Measurements from ENCODE around the gene CAMP. TPM values are rescaled to one million over a fixed set of nuclear protein-coding genes. Genes with fewer than 3 reads are reported as not detected.
A peak's percentile ranks its signal among the peaks of the same experiment; 100 is the strongest.

CAMP gene
- total and polyA plus RNA-seq, 2 donors (not counting 1 experiment from before 2014, with no cell fraction given), result not detected

DNA sequence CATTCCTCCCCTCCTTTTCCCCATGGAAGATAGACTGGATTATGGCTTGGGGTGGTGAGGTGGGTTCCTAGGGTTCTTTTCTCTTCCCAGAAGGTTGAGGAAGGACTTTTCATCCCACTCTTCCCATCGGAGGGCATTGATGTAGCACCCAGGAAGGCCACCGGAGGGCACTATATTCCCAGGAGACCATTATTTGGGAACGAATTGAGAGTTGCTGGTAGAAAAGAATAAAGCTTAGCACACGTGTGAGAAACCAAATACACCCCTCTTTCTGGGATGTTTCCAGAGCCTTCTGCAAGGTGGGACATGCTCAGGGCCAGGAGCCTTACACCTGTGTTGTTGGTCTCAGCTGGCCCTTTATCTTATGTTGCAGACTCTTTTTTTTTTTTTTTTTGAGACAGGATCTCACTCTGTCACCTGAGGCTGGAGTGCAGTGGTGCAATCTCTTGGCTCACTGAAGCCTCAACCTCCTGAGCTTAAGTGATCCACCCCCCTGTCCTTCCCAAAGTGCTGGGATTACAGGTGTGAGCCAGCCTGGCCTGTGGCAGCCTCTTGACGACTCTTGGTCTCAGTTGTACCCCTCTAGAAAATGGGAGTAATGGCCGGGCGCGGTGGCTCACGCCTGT lies 28.7 kb upstream of the CAMP start:
- Histone ChIP-seq H3K36me3 (ENCODE audit: control insufficient read depth, insufficient read depth, low read length) (no peaks in the 10 kb centered on the region), H3K9ac (ENCODE audit: insufficient read depth, low read length) (no peak overlapping the region), H3K4me1 (ENCODE audit: control insufficient read depth, extremely low read depth, insufficient read depth, low read length) (no peaks in the 10 kb centered on the region), H3K4me3 (replicated peaks in 1 of 4; ENCODE audit: control extremely low read depth in 1 of 4, insufficient read depth in 1 of 4, low read depth in 3 of 4, low read length in 4 of 4) (no peak overlapping the region), H3K27me3 (ENCODE audit: control insufficient read depth, insufficient read depth, low read length) (peaks cover 3% of the 10 kb centered on the region), H3K9me3 (ENCODE audit: control insufficient read depth, insufficient read depth, low read depth, low read length) (no peaks in the 10 kb centered on the region), H4K20me1 (ENCODE audit: control insufficient read depth, extremely low read depth, insufficient read depth, low read length) (no peaks in the 10 kb centered on the region), H3K27ac (ENCODE audit: insufficient read depth, low read length) (no peak overlapping the region), H2AFZ (ENCODE audit: low read length) (no peak overlapping the region), H3K4me2 (ENCODE audit: extremely low read depth, insufficient read depth, low read length) (no peak overlapping the region), H3K79me2 (ENCODE audit: control insufficient read depth, insufficient read depth, low read length) (no peaks in the 10 kb centered on the region)
- DNase-seq (ENCODE audit: low read depth in 2 of 2), result peak; percentile 29 to 64
- TF ChIP-seq CTCF (conservative IDR thresholded peaks at IDR 0.05 in 1 of 2, IDR thresholded peaks at IDR 0.05 in 1 of 2; ENCODE audit: low read depth in 1 of 2, low read length in 2 of 2) (peak; percentile 81 to 92), EZH2 (IDR thresholded peaks at IDR 0.05; ENCODE audit: low read length, missing control alignments) (no peak)

GRCh38 chr3:48196611-48197010 lies 26.7 kb upstream of the CAMP start:
- Histone ChIP-seq H3K9me3 (ENCODE audit: control insufficient read depth, insufficient read depth, low read depth, low read length) (no peaks in the 10 kb centered on the region), H3K9ac (ENCODE audit: insufficient read depth, low read length) (no peak overlapping the region), H3K4me3 (replicated peaks in 1 of 4; ENCODE audit: control extremely low read depth in 1 of 4, insufficient read depth in 1 of 4, low read depth in 3 of 4, low read length in 4 of 4) (no peak overlapping the region), H3K36me3 (ENCODE audit: control insufficient read depth, insufficient read depth, low read length) (no peaks in the 10 kb centered on the region), H3K27me3 (ENCODE audit: control insufficient read depth, insufficient read depth, low read length) (peaks cover 3% of the 10 kb centered on the region), H3K79me2 (ENCODE audit: control insufficient read depth, insufficient read depth, low read length) (no peaks in the 10 kb centered on the region), H3K27ac (ENCODE audit: insufficient read depth, low read length) (no peak overlapping the region), H3K4me2 (ENCODE audit: extremely low read depth, insufficient read depth, low read length) (no peak overlapping the region), H3K4me1 (ENCODE audit: control insufficient read depth, extremely low read depth, insufficient read depth, low read length) (no peaks in the 10 kb centered on the region), H2AFZ (ENCODE audit: low read length) (no peak overlapping the region), H4K20me1 (ENCODE audit: control insufficient read depth, extremely low read depth, insufficient read depth, low read length) (no peaks in the 10 kb centered on the region)
- TF ChIP-seq EZH2 (IDR thresholded peaks at IDR 0.05; ENCODE audit: low read length, missing control alignments), result no peak
- TF ChIP-seq CTCF (conservative IDR thresholded peaks at IDR 0.05 in 1 of 2, IDR thresholded peaks at IDR 0.05 in 1 of 2; ENCODE audit: low read depth in 1 of 2, low read length in 2 of 2), result no peak
- no peak for DNase-seq (ENCODE audit: low read depth in 2 of 2)

- Histone ChIP-seq H3K4me3 (replicated peaks in 1 of 4; ENCODE audit: control extremely low read depth in 1 of 4, insufficient read depth in 1 of 4, low read depth in 3 of 4, low read length in 4 of 4) (no peak overlapping the region), H3K9me3 (ENCODE audit: control insufficient read depth, insufficient read depth, low read depth, low read length) (no peaks in the 10 kb centered on the region), H3K36me3 (ENCODE audit: control insufficient read depth, insufficient read depth, low read length) (no peaks in the 10 kb centered on the region), H3K27ac (ENCODE audit: insufficient read depth, low read length) (no peak overlapping the region), H3K27me3 (ENCODE audit: control insufficient read depth, insufficient read depth, low read length) (peaks cover 3% of the 10 kb centered on the region), H3K79me2 (ENCODE audit: control insufficient read depth, insufficient read depth, low read length) (no peaks in the 10 kb centered on the region), H3K4me2 (ENCODE audit: extremely low read depth, insufficient read depth, low read length) (no peak overlapping the region), H3K9ac (ENCODE audit: insufficient read depth, low read length) (no peak overlapping the region), H4K20me1 (ENCODE audit: control insufficient read depth, extremely low read depth, insufficient read depth, low read length) (no peaks in the 10 kb centered on the region), H2AFZ (ENCODE audit: low read length) (no peak overlapping the region), H3K4me1 (ENCODE audit: control insufficient read depth, extremely low read depth, insufficient read depth, low read length) (no peaks in the 10 kb centered on the region)
- TF ChIP-seq EZH2 (IDR thresholded peaks at IDR 0.05; ENCODE audit: low read length, missing control alignments) (no peak), CTCF (conservative IDR thresholded peaks at IDR 0.05 in 1 of 2, IDR thresholded peaks at IDR 0.05 in 1 of 2; ENCODE audit: low read depth in 1 of 2, low read length in 2 of 2) (no peak)
- DNase-seq (ENCODE audit: low read depth in 2 of 2), result no peak
Observed at GRCh38 chr3:48199117-48199516, 24.2 kb upstream of the CAMP start.
